A204.1 (cell line): Measurements from ENCODE around the gene NABP1.

Experiments used
- FAIRE-seq: peaks from 2 replicates; lab custom pipeline; 2012; peaks lifted over from hg19 to GRCh38; lab: Jason Lieb, UNC

Gene NABP1

GRCh38 chr2:191650896-191651773 is 26.8 kb upstream of the NABP1 start:
- no peak for FAIRE-seq

GRCh38 chr2:191653667-191654391 is 24.1 kb upstream of the NABP1 start:
- no peak for FAIRE-seq

- no peak for FAIRE-seq
These were observed 21.5 kb upstream of the NABP1 start for GRCh38 chr2:191656391-191656790.

- no peak for FAIRE-seq
These were observed 21.1 kb upstream of the NABP1 start for GRCh38 chr2:191656792-191657191.

GRCh38 chr2:191657977-191658376 is 20.0 kb upstream of the NABP1 start:
- FAIRE-seq = no peak

GRCh38 chr2:191659198-191659597 is 18.7 kb upstream of the NABP1 start:
- no peak for FAIRE-seq

GRCh38 chr2:191660575-191660974 is 17.4 kb upstream of the NABP1 start:
- no peak for FAIRE-seq

- no peak for FAIRE-seq
These were observed 16.6 kb upstream of the NABP1 start for GRCh38 chr2:191661097-191661924.

- FAIRE-seq = no peak
These were observed 12.9 kb upstream of the NABP1 start for GRCh38 chr2:191664823-191665677.

- no peak for FAIRE-seq
These were observed 11.7 kb upstream of the NABP1 start for GRCh38 chr2:191666226-191666625.

GRCh38 chr2:191666732-191667131 is 11.2 kb upstream of the NABP1 start:
- no peak for FAIRE-seq

- FAIRE-seq = no peak
These were observed 7.9 kb upstream of the NABP1 start for GRCh38 chr2:191670076-191670475.

- FAIRE-seq = no peak
These were observed 7.1 kb upstream of the NABP1 start for GRCh38 chr2:191670787-191671186.

GRCh38 chr2:191675807-191676721 is 1.9 kb upstream of the NABP1 start:
- FAIRE-seq = no peak

- FAIRE-seq = no peak
These were observed 918 bp upstream of the NABP1 start for GRCh38 chr2:191676790-191677645.

- no peak for FAIRE-seq
These were observed 633 bp downstream of the NABP1 start for GRCh38 chr2:191678437-191679100.

- no peak for FAIRE-seq
These were observed 2.1 kb downstream of the NABP1 start for GRCh38 chr2:191679818-191680600.

- no peak for FAIRE-seq
These were observed 2.7 kb downstream of the NABP1 start for GRCh38 chr2:191680639-191681038.
